NCI-H345 (cell line): ENCODE results near the gene CEACAM20.
"Not testable (repeated sequence)": the region's sequence is repeated elsewhere in the genome, so short reads cannot be mapped to it uniquely, and the experiment has no call there.

Experiments used
- DNase-seq: peaks from one replicate; lab custom pipeline; 2025; lab: John Stamatoyannopoulos, UW

CEACAM20 gene

DNA sequence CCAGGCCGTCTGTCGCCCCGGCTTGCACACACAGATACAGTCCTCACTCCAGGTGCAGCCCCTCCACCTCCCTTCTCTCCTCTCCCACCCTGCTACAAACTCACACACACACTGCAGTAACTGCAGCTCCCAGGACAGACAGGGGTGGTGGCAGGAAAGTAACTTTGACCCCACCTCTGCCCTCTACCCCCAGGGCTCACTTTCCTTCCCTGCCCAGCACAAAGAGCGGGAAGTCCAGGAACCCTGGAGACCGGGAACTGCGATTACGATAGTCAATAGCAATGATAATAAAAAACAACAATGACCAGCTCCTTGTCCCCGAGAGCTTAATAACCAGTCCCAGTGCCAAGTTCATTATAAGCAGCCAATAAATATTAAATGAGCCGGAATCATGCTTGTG is at the start of gene CEACAM20:
CEACAM20 (minus strand) TSS at position 140 of the 400 bp plus-strand sequence. CDS start 166 bp downstream, outside the sequence.
- DNase-seq, result no peak

DNA sequence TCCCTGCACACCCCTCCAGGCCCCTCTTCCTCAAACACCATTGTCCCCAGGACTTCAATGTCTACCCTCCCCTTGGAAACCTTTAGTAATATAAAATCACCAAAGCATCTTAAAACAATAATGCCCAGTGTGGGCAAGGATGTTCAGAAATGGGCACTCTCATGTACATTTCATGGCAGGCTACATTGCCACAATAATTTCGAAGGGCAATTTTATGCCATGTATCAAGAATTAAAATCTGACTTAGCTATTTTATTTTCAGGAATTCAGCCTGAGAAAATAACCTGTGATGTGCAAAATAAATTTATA is 48.0 kb upstream of the CEACAM20 start:
- DNase-seq, result no peak

DNA sequence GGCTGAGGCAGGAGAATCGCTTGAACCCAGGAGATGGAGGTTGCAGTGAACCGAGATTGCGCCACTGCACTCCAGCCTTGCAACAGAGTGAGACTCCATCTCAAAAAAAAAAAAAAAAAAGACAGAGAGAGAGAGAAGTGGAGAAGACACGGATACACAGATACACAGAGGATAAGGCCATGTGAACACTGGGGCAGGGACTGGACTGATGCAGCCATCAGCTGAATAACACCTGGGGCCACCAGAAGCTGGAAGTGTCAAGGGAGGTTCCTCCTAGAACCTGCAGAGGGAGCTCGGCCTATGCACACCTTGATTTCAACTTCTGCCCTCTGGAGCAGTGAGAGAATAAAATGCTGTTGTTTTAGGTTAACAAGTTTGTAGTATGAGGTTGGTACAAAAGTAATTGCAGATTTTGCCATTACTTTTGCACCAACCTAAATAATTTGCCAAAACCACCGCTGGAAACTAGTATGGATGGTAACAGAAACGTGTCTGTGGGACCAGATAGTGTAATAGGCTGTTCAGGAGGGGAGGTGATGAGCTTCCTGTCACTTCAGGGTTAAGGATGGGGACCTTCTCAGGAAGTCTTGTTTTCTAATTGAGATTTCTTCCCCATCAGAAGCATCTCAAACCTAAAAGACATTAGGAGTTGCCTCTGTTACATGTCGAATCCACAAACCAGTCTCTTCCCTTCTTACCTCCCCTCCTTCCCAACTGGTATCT is 47.5 kb upstream of the CEACAM20 start:
- no peak for DNase-seq

DNA sequence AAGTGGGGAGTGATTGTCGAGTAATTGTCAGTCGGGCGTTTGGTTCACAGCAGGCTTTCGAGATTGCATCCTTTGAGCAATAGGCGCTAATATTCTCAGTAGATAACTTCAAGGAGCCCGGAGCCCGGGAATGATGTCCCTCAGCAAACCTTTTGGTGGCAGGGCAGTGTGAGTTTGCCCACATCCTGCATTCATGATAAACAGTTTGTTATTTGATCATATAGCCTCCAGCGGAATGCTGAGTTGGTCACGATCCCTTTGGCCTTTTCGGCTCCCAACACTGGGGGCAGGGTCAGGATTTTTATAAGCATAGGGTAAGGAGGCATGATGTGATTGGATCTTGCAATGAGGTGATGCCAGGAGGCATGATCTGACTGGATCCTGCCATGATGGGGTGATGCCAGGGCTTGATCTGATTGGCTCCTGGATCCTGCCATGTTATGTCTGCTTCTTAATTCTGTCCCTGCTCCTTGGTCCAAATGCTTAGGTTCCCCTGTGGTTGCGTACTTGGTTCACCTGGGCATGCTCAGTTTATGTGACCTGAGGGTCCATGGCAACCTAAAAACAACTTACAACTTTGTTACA is 45.7 kb upstream of the CEACAM20 start:
- DNase-seq, result no peak

DNA sequence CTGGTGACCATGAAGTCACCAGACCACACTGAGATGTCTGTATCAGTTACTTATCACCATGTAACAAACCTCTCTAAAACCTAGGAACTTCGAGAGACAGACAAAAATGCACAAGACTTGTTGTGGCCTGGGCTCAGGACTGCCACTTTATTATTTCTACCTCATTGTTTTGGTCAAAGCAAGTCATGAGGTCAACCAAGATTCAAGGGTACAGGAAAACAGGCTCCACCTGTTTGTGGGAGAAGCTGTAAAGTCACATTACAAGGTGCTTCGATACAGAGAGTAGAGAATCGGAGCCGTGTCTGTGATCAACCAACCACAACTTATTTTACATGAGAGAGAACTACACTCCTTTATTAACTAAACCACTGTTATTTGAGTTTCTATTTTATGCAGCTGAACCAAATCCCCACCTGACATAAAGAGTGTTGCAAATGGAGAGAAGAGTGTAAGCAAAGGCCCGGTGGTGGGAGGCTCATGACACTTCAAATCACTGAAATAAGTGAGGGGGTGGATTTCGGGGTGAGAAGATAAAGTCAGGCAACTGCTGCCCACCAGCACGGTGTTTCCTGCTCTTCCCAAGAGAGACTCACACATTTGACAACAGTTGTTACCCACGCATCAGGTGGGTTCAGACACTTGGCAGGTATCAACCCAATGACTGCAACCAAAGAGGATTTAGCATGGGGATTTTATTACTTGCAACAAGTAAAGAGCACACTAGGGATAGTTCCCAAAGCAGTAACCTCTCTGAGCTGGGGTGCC is 44.9 kb upstream of the CEACAM20 start:
- no peak for DNase-seq

DNA sequence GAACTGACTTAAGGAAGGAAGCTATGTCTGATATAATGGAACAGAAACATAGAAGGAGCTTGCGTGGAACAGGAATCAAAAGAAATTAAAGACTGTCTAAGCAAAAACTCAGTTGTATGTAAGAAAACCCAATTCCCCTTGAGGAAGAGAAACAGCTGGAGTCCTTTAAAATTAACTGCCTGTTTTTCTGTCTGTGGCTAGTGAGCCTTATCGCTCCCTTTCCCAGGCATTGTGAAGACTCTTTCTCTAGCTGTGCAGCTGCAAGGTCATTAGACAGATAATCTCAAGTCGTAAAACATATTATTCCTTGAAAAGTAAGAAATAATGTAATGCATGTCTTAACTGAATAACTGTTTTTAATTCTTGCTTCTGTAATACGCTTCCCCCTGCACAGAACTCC is 44.2 kb upstream of the CEACAM20 start:
- no peak for DNase-seq

DNA sequence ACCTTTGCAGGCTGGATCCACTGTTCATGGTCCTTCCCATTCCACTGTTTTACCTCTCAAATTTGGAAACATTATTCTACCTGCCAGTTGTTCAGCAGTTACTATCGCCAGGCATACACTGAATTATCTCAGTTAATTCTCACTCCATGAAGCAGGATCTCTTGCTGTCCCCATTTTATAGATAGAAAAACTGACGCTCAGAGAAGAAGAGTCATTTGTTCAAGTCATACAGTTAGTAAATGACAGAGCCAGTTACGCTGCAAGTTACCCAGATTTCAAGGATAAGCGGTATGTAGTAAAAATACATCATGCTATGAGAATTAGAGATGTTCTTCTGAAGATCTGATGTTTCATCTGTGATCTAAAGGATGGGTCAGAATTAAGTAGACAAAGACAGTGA is 43.7 kb upstream of the CEACAM20 start:
- DNase-seq, result no peak

DNA sequence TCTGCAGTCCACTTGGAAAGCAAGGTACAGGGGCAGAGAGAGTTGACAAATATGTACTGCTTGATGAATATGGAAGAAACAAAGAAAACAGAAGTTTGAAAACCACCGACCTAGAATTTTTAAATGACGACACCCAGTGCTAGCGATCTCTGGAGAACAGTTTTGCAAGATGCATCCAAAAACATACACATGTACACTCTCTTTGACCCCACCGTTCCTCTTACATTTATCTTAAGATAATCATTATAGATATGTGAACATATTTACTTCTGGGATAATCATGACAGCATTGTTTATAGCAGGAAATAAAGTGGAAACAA is 43.1 kb upstream of the CEACAM20 start:
- DNase-seq, result no peak

DNA sequence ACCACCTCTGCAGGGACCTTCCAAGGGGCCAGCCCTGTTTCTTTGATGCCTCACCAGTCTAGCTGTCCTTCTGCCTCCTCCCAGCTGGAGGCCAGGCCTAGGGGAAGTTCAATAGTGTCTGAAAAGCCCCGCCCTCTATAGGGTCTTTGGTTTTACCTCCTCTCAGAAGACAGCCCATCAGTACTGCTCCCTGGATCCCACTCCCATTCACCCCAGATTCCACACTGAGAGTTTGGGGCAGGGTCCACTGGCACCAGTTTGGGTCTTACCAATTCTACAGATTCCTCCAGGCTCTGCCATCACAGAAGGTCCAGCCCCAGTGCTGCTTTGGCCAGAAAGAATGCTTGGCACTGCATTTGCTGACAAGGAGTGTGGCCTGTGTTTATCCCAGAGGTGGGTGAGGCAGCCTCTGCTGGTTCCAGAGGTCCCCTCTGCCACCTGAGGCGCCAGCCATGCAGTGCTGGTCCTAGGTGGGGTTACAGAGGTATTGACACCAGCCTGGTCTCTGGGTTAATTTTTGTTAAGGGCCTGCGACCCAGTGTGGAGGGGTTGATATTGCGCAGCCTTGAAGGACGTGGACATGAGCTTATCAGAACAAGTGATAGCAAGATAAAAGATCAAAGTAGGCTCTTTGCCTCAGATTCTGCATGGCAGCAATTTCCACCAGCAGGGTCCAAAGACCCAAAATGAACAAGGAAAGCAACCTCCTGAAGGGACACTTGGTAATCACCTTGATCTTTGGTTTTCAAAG is 42.5 kb upstream of the CEACAM20 start:
- no peak for DNase-seq

DNA sequence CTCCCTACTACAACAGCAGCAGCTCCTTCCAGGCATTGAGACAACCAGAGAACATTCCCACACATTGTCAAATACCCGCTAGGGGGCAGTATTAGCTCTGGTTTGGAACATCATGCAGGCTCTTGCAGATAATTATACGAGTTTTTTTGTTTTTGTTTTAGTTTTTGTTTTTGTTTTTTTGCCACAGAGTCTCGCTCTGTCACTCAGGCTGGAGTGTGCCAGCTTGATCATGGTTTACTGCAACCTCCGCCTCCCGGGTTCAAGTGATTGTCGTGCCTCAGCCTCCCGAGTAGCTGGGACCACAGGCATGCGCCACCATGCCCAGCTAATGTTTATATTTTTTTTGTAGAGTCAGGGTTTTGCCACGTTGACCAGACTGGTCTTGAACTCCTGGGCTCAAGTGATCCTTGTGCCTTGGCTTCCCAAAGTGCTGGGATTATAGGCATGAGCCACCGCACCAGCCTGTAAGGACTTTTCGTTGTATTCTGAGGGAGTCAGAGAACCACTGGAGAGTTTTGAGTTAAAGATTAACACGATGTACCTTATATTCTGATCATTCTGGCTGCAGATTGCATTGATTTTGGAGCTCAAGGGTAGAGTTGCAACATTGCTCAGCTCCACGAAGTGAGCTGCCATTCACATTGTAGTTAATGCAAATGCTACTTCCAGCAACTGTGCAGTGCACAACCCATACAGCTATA is 41.7 kb upstream of the CEACAM20 start:
- peak; percentile 50 for DNase-seq

DNA sequence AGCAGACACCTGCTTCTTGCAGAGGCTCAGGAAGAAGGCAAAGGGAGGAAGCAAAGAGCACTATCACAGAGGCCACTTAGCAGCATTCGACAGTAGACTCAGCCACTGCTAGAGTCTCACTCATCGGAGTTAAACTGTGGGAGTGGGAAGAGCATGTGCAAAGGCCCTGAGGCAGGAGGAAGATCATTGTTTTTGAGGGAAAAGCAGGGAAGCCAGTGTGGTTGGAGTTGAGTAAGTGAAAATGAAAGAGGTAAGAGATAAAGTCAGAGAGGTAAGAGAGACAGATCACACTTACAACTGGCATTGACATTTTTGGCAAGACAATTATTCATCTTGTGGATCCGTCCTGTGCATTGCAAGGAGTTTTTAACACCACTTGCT is 41.1 kb upstream of the CEACAM20 start:
- DNase-seq, result no peak

DNA sequence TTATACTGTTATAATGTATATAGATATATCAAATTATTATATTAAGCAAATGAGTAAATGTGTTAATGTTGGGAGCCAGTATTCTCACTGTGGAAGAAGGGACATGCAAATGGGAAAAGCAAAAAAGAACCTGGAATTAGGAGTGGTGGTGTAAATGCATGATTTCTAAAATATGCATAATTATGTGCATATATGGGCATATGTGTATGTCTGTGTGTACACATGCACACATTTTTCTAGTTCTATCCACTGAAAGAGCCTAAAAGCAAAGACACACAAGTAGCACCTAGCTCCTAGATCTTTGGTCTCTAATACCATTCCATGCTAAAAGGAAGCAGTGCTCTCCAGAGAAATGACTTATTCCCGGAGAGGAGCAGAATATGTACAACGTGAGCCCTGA is 38.3 kb upstream of the CEACAM20 start:
- DNase-seq, result no peak

DNA sequence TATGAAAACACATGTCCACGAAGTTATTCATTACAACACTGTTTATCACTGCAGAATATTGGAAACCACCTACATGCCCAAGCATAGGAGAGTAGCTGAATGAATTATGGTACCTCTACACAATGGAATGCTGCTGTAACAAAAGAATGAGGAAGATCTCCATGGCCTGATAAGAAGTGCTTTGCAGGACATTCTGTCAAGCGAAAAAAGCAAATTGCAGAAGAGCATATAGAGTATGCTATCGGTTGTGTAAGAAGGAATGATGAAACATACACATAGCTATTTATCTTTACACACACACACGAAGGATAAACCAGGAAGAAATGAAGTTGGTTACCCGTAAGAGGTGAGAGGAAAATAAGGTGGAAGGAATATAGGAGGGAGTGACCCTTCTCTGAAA is 37.5 kb upstream of the CEACAM20 start:
- no peak for DNase-seq

DNA sequence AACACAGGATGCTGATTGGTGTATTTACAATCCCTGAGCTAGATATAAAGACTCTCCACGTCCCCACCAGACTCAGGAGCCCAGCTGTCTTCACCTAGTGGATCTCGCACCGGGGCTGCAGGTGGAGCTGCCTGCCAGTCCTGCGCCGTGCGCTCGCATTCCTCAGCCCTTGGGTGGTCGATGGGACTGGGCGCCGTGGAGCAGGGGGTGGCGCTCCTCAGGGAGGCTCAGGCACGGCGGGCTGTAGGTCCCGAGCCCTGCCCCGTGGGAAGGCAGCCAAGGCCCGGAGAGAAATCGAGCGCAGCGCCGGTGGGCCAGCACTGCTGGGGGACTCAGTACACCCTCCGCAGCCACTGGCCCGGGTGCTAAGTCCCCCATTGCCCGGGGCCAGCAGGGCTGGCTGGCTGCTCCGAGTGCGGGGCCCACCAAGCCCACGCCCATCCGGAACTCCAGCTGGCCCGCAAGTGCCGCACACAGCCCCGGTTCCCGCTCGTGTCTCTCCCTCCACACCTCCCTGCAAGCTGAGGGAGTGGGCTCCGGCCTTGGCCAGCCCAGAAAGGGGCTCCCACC is 33.7 kb upstream of the CEACAM20 start:
- not testable (repeated sequence) for DNase-seq

DNA sequence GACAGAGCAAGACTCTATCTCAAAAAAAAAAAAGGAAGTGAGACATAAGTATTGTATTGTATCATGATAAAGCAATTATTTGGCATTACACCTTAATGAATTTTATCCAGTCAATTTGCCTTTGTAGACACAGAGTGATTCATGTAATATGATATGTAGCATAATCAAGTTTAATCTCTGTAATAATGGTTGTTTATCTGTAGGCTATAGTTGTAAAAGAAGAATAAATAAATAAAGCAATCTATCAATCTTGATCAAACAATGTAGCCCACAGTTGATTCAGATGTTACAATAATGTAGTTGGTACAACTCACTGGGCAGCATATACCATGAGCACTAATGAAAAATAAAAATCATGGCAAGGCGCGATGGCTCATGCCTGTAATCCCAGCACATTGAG is 28.5 kb upstream of the CEACAM20 start:
- no peak for DNase-seq

DNA sequence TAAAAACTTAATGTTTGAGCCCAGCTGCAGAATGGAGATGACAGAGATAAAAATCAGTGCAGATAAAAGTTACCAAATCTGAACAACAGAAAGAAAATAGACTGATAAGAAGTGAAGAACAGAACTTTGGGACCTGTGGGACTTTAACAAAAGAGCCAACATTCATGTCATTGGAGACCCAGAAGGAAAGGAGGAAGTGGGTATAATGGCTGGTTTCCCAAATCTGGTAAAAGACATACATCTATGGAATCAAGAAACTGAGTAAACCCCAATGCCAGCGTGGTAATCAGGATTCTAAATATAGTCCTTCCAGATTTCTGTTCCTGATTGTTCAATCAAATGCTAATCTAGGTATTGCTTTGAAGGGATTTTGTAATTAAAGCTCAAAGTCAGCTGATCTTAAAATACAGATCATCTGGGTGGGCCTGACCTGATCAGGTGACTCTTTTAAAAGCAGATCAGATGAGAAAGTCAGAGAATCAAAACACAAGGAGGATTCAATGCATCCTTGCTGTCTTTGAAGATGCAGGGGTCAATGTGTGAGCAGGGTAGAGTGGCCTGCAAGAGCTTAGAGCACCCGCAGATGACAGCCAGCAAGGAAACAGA is 25.3 kb upstream of the CEACAM20 start:
- no peak for DNase-seq

DNA sequence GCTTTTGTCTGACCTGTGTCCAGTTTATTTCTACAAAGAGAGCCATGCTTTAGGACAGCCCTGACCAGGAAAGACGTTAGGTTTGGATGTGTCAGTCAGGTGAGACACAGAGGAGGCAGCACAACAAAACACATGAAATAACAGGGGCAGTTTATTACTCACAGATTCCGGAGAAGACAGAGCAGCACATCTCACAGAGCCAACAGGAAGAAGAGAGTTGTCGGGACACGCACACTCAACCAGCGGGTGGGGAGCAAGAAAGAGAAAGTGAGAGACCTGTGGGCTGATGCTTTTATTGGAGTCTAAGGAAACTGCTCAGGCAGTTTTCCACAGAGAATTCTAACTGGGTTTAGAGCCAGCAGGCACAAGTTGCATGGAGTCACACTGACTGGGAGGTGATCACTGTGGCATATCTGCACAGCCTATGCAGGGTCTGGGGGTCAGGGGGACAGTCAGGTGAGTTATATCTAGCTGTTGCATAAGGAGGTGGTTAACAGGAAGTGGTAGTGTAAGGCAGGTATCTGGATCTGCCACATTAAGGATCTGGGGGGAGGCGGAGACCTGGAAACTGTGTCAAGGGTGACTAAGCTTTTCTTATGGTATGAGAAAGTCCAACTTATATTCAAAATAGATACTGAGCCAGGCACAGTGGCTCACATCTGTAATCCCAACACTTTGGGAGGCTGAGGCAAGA is 24.1 kb upstream of the CEACAM20 start:
- DNase-seq, result no peak

DNA sequence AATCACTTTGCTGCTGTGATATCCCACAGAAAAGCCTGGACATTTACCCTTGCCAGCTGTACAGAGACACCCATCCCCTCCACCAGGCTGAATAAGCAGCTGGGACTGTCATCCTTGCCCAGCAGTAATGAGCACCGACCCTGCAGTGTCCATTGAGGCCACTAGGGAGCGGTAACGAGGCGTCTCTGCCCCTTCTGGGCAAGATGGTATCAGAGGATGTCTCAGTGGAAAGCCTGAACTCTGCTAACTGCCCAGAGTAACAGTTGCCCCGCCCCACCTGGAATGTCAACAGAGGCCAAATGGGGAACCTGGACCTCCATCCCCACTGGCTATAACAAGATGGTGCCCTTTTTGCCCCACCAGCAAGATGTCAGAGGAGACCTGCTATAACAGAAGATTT is 22.8 kb upstream of the CEACAM20 start:
- DNase-seq, result no peak

DNA sequence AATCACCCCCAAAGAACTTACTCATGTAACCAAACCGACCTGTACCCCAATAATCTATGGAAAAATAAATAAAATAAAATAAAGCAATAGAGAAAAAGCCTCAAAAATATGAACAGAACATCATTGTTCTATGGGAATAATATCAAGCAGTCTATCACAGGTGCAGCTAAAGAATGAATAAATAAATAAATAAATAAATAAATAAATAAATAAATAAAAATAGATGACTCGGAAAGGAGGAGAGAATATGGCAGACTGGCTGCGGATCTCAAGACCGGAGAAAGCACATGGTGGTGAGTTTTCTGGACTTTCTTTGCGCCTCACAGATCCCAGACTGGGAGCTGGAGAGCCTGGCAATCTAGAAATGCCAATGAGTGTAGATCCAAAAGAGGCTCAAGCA is 22.4 kb upstream of the CEACAM20 start:
- no peak for DNase-seq

DNA sequence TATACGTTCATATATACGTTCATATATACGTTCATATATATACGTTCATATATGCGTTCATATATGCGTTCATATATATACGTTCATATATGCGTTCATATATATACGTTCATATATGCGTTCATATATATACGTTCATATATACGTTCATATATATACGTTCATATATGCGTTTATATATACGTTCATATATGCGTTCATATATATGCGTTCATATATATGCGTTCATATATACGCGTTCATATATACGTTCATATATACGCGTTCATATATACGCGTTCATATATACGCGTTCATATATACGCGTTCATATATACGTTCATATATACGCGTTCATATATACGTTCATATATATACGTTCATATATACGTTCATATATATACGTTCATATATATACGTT is 21.5 kb upstream of the CEACAM20 start:
- DNase-seq, result not testable (repeated sequence)

DNA sequence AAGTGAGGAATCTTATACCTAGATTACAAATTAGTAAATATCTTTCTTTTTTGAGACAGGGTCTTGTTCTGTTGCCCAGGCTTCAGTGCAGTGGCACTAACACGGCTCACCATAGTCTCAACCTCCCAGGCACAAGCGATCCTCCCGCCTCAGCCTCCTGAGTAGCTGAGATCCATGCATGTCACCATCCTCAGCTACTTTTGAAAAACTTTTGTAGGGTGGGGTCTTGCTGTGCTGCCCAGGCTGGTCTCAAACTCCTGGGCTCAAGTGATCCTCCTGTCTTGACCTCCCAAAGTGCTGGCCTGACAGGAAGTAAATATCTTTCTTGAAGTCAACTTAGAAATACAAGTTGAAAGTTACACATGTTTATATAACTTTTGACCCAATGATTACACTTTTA is 20.0 kb upstream of the CEACAM20 start:
- no peak for DNase-seq
